Ishikawa (cell line): ENCODE results near the gene ENOX1.

ENCODE experiments used
- CEBPB ChIP-seq: IDR thresholded peaks from 2 replicates; pipeline ENCODE4 v1.6.1; 2012
- CREB1 ChIP-seq: IDR thresholded peaks from 2 replicates; pipeline ENCODE4 v1.6.1; 2012; ENCODE audit warnings: low read depth
- EGR1 ChIP-seq: IDR thresholded peaks from 2 replicates; pipeline ENCODE4 v1.6.1; 2012
- EP300 ChIP-seq: IDR thresholded peaks from 2 replicates; pipeline ENCODE4 v1.6.1; 2012; ENCODE audit warnings: borderline replicate concordance
- FOXM1 ChIP-seq: IDR thresholded peaks from 2 replicates; pipeline ENCODE4 v1.6.1; 2012; ENCODE audit warnings: low read depth, borderline replicate concordance
- NFIC ChIP-seq: IDR thresholded peaks from 2 replicates; pipeline ENCODE4 v1.6.1; 2012
- RAD21 ChIP-seq: IDR thresholded peaks from 2 replicates; pipeline ENCODE4 v1.6.1; 2012; ENCODE audit warnings: low read depth
- REST ChIP-seq: IDR thresholded peaks from 2 replicates; pipeline ENCODE4 v1.6.1; 2012; ENCODE audit warnings: low read depth, mild to moderate bottlenecking
- TAF1 ChIP-seq: IDR thresholded peaks from 2 replicates; pipeline ENCODE4 v1.6.1; 2012; ENCODE audit warnings: low read depth, mild to moderate bottlenecking
- TCF12 ChIP-seq: IDR thresholded peaks from 2 replicates; pipeline ENCODE4 v1.6.1; 2012; ENCODE audit warnings: low read depth
- TEAD4 ChIP-seq: IDR thresholded peaks from 2 replicates; pipeline ENCODE4 v1.6.1; 2012
- YY1 ChIP-seq: IDR thresholded peaks from 2 replicates; pipeline ENCODE4 v1.6.1; 2012; ENCODE audit warnings: low read depth
- ZBTB7A ChIP-seq: IDR thresholded peaks from 2 replicates; pipeline ENCODE4 v1.6.1; 2012; ENCODE audit warnings: low read depth
- TF ChIP-seq, protein P1 (sequence below): IDR thresholded peaks from 2 replicates; pipeline ENCODE4 v1.6.1; 2012
- TF ChIP-seq, protein P2 (sequence below): IDR thresholded peaks from 2 replicates; pipeline ENCODE4 v1.6.1; 2012

The ENOX1 gene

DNA sequence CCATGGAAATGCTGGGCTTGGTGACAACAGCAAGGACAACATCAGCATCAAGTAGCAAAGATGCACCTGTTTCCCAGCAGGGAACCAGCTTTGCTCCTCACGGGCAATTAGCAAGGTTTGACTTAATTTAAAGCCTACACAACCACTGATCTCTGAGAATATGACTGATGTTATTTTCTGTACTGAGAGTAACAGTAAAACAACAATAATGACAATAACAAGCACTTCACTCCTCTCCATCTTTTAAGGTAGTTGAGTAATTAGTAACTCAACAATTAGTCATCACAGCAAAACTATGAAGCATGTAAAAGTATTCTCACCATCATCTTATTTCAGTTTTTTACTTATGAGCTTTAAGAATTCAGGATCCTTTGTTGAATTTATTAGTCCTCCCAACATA lies 37.3 kb downstream of the ENOX1 start:
- TF ChIP-seq REST = no peak
- TF ChIP-seq CEBPB = no peak
- no peak for TF ChIP-seq FOXM1
- TF ChIP-seq TCF12 = no peak
- no peak for TF ChIP-seq ZBTB7A
- no peak for TF ChIP-seq TAF1
- TF ChIP-seq, protein P1, sequence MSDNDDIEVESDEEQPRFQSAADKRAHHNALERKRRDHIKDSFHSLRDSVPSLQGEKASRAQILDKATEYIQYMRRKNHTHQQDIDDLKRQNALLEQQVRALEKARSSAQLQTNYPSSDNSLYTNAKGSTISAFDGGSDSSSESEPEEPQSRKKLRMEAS = no peak
- TF ChIP-seq, protein P2, sequence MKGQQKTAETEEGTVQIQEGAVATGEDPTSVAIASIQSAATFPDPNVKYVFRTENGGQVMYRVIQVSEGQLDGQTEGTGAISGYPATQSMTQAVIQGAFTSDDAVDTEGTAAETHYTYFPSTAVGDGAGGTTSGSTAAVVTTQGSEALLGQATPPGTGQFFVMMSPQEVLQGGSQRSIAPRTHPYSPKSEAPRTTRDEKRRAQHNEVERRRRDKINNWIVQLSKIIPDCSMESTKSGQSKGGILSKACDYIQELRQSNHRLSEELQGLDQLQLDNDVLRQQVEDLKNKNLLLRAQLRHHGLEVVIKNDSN = no peak
- no peak for TF ChIP-seq CREB1
- TF ChIP-seq EP300 = no peak
- no peak for TF ChIP-seq NFIC
- no peak for TF ChIP-seq RAD21
- no peak for TF ChIP-seq TEAD4

- no peak for TF ChIP-seq TCF12
- TF ChIP-seq EGR1 = no peak
- TF ChIP-seq ZBTB7A = no peak
- no peak for TF ChIP-seq CEBPB
- TF ChIP-seq, protein P2 = no peak
- no peak for TF ChIP-seq RAD21
- TF ChIP-seq, protein P1 = no peak
- no peak for TF ChIP-seq FOXM1
- TF ChIP-seq REST = peak; percentile 85
These were observed 42.3 kb downstream of the ENOX1 start for GRCh38 chr13:43744261-43745031.

DNA sequence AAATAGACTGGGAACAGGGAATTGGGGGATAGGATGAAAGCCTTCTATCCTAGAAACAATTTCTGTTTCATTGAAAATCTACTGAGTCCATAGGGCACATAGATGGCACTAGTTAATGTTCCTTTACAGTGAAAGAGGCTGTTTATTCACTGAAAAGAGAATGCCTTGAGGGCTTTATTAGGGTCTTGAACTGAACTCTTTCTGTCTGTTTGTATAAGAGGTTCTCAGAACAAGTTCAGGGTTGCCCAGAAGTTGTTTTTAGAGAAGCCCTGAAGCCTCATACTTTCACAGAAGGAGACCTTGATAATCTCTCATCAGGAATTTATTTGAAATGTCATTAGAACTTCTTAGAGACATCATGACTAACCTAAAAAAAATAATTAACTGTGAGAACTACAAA lies 43.9 kb downstream of the ENOX1 start:
- TF ChIP-seq, protein P2 = no peak
- TF ChIP-seq NFIC = no peak

GRCh38 chr13:43737392-43737923 lies 49.3 kb downstream of the ENOX1 start:
- TF ChIP-seq YY1 = no peak

DNA sequence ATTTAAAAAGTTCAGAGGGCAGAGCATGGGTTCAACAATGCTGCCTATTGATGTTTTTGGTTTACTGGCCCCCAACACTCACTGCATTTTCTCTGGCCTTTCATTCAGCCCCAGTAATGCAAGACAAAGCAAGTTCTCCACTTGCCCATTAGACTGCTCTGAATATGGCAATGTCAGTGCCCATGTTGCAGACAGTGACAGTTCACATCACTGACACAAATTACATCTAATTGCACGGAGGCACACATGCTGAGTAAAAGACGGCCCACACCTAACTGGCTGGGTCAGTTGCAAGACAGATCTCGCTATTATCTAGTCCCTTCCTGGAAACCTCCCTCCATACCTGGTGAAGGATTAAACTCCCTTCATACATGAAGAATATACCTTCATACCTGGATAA lies 54.0 kb downstream of the ENOX1 start:
- TF ChIP-seq EP300 (no peak), REST (no peak), CEBPB (no peak), CREB1 (no peak), ZBTB7A (no peak), TCF12 (no peak), RAD21 (no peak), YY1 (no peak), NFIC (no peak), TAF1 (no peak), EGR1 (no peak), FOXM1 (no peak), TEAD4 (no peak)
- TF ChIP-seq, protein P2 = no peak
- TF ChIP-seq, protein P1 = no peak
